Heart right ventricle (tissue), 16 donors: ENCODE measurements around the gene NYAP1. TPM values are rescaled to one million over a fixed set of nuclear protein-coding genes. Genes with fewer than 3 reads are reported as not detected.
A peak's percentile ranks its signal among the peaks of the same experiment; 100 is the strongest.

Experiments
- ATAC-seq, 8 donors: fragments of 200-7000 bp; cut with Tn5 transposase; one replicate each; pipeline ENCODE4 v1.9.1; 2020; ENCODE audit warnings: mild to moderate bottlenecking in 8 of 8, moderate library complexity in 8 of 8, moderate number of reproducible peaks in 1 of 8
- DNase-seq, 2 donors: peaks; one replicate each; pipeline ENCODE4 v3.0.0-alpha.2; 2020
- H3K27ac ChIP-seq, 10 donors: fragments of 200-600 bp; sonication (generic) in 2 of 10; one replicate each; pipeline versions ENCODE4 v1.5.0 to v1.8.0; 2020 to 2022; ENCODE audit warnings: mild to moderate bottlenecking in 3 of 10
- H3K27me3 ChIP-seq, 7 donors: fragments of 200-600 bp; one replicate each; pipeline ENCODE4 v1.8.0; 2021 to 2022; ENCODE audit warnings: mild to moderate bottlenecking in 2 of 7
- H3K36me3 ChIP-seq, 9 donors: fragments of 200-600 bp; sonication (generic) in 1 of 9; one replicate each; pipeline versions ENCODE4 v1.5.0 to v1.8.0; 2020 to 2022; ENCODE audit warnings: mild to moderate bottlenecking in 2 of 9
- H3K4me1 ChIP-seq, 9 donors: fragments of 200-600 bp; sonication (generic) in 1 of 9; one replicate each; pipeline versions ENCODE4 v1.5.0 to v1.8.0; 2020 to 2022; ENCODE audit warnings: mild to moderate bottlenecking in 4 of 9
- H3K4me3 ChIP-seq, 10 donors: fragments of 200-600 bp; sonication (generic) in 2 of 10; one replicate each; pipeline versions ENCODE4 v1.5.0 to v1.8.0; 2020 to 2022; ENCODE audit warnings: mild to moderate bottlenecking in 7 of 10, moderate library complexity in 2 of 10
- H3K9me3 ChIP-seq, 11 donors: fragments of 200-600 bp in 10 of 11; sonication (generic) in 2 of 11; one replicate each; pipeline versions ENCODE4 v1.5.0 to v1.8.0; 2013 to 2022; ENCODE audit warnings: mild to moderate bottlenecking in 2 of 11, control low read depth in 1 of 11, moderate library complexity in 1 of 11
- WGBS, 2 donors: extraction: QIAGEN DNeasy Blood & Tissue Kit; methylation state at CpG; one replicate each; pipeline ENCODE4 v1.1.7; 2013; ENCODE audit warnings: inconsistent platforms in 1 of 2; 5-methylcytosine and 5-hydroxymethylcytosine counted together
- intact Hi-C, 10 donors: fragments of 100-400 bp; cut with DNase I; formaldehyde crosslinking; loops; one replicate each; pipeline versions ENCODE4 v1.11.1 to v1.14.2; 2022
- polyA plus RNA-seq, 2 donors: library from polyadenylated mRNA; stranded (reverse); fragments of 200-250 nt; gene quantifications; one replicate each; pipeline ENCODE4 v1.2.3, GENCODE V29; 2013
- total RNA-seq, 10 donors: library from RNA; stranded (reverse); fragmentation: NEBNext Ultra II Directional in 3 of 10; extraction: Animal tissue kit (Norgen Biotek cat#: 25700) in 3 of 10; gene quantifications; one replicate each; pipeline versions ENCODE4 v1.2.1 to v1.2.4, GENCODE V29; 2021 to 2023
- TF ChIP-seq, protein P1 (sequence below), 9 donors: fragments of 200-600 bp; sonication (generic) in 2 of 9; IDR thresholded peaks; one replicate each; pipeline versions ENCODE4 v1.5.0 to v1.8.0; 2021 to 2022; ENCODE audit warnings: antibody characterized with exemption in 9 of 9, mild to moderate bottlenecking in 5 of 9, moderate library complexity in 1 of 9
- donor health status: Arrhythmogenic right ventricular cardiomyopathy.
- donor health status: ischemic (EF 13 %, LVEDD 7.1; RV severe dilation, severe dysfunction).
- donor health status: healthy with polysubstance abuse.
- donor health status: DM: no; HTN: yes; CAD: no.
- donor health status: DM: no; HTN: no; CAD: no.
- donor health status: ischemic (EF 25% LVEDD 6.9; RV normal size, moderate dysfunction).
- donor health status: ischemic (EF 25% LVEDD 5.7; RV mildly dilated, moderate dysfunction).
- donor health status: healthy.
- donor health status: DM: yes; HTN: yes; CAD: no.
- donor health status: Ischemic cardiomyopathy.
- donor health status: ischemic (EF 35%, LVEDD 5.7; RV mildly dilated, moderate dysfunction).
- donor health status: nonischemic (EF 11% LVEDD 7.7; RV severe dilation, severe dysfunction).
- donor health status: DM: yes; HTN: yes; CAD: no.
- donor health status: PGD.
- donor health status: ischemic (EF 29% LVEDD 5.4; RV normal size, mild dysfunction).
- donor health status: nonischemic (EF 23%, LVEDD 6.1; RV moderate dilation, normal function).

The NYAP1 gene
- total and polyA plus RNA-seq, 12 donors, result 0.10 to 0.86 (median 0.35) TPM

DNA sequence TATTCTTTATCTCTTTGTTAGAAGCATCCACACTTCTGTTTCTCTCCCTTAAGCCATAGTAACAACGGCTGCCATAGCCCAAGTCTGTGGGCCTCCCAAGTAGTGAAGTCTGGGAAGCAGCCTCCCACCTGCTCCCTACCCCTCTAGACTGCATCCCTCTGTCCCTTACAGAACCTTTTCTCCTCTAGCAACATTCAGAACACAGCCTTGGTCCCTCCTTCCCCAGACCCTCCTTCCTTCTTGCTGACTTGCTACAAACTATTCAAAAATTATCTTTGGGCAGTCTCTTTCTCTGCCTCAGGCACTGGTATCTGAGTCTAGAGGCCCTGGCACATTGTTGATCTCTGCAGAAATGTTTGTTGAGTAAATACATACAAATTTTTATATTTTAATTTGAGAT, 2.3 kb upstream of the NYAP1 start:
- peaks cover 0 to 8% (median 0%) of the 10 kb centered on the region in 9 donors for H3K36me3 ChIP-seq
- no peaks in the 10 kb centered on the region for H3K27me3 ChIP-seq
- DNase-seq (no peak), ATAC-seq (no peak)
- intact Hi-C loops, result loop anchor here in 2 of 10 donors (5.0 kb wide), 2 partner anchors 66 to 76 kb away; no protein-coding TSS in a partner anchor
- no peaks in the 10 kb centered on the region for H3K9me3 ChIP-seq
- TF ChIP-seq, protein P1, sequence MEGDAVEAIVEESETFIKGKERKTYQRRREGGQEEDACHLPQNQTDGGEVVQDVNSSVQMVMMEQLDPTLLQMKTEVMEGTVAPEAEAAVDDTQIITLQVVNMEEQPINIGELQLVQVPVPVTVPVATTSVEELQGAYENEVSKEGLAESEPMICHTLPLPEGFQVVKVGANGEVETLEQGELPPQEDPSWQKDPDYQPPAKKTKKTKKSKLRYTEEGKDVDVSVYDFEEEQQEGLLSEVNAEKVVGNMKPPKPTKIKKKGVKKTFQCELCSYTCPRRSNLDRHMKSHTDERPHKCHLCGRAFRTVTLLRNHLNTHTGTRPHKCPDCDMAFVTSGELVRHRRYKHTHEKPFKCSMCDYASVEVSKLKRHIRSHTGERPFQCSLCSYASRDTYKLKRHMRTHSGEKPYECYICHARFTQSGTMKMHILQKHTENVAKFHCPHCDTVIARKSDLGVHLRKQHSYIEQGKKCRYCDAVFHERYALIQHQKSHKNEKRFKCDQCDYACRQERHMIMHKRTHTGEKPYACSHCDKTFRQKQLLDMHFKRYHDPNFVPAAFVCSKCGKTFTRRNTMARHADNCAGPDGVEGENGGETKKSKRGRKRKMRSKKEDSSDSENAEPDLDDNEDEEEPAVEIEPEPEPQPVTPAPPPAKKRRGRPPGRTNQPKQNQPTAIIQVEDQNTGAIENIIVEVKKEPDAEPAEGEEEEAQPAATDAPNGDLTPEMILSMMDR (IDR thresholded peaks at IDR 0.05), result no peak
- WGBS, 2 donors, result 94 to 100% methylated on average over 1 of the region's 1 CpG
- no peak overlapping the region for H3K4me3 ChIP-seq
- peaks cover 9 to 46% (median 31%) of the 10 kb centered on the region in 9 donors for H3K4me1 ChIP-seq
- no peak overlapping the region for H3K27ac ChIP-seq

DNA sequence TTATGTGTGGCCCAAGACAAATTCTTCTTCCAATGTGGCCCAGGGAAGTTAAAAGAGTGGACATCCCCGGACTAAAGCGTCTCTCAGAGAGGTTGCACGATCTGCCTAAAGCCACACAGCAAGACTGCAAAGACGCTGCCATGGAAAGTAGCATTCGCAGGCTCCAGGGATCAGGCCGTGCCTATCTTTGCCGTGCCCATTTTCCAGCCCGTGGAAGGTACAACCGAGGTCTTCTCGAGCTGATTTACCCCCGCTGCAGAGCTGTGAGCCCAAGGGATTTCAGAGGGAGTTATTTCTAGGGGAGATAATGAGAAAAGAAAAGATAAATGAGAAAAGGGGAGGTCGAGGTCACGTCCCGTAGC, 1.0 kb upstream of the NYAP1 start:
- H3K27me3 ChIP-seq, result no peaks in the 10 kb centered on the region
- peaks cover 2 to 34% (median 19%) of the 10 kb centered on the region in 9 donors for H3K4me1 ChIP-seq
- no peaks in the 10 kb centered on the region for H3K36me3 ChIP-seq
- DNase-seq, result no peak
- peak overlapping the region in 1 of 10 donors; percentile 47 for H3K27ac ChIP-seq
- no peaks in the 10 kb centered on the region for H3K9me3 ChIP-seq
- peak overlapping the region; percentile 18 to 64 (median 58) for H3K4me3 ChIP-seq
- WGBS, 2 donors, result 42 to 48% methylated on average over 14 of the region's 14 CpGs
- no peak for ATAC-seq
- TF ChIP-seq, protein P1 (IDR thresholded peaks at IDR 0.05), result no peak
- intact Hi-C loops, result loop anchor here in 8 of 10 donors (1.0 to 5.0 kb wide), 4 partner anchors 13 to 75 kb away; no protein-coding TSS in a partner anchor

DNA sequence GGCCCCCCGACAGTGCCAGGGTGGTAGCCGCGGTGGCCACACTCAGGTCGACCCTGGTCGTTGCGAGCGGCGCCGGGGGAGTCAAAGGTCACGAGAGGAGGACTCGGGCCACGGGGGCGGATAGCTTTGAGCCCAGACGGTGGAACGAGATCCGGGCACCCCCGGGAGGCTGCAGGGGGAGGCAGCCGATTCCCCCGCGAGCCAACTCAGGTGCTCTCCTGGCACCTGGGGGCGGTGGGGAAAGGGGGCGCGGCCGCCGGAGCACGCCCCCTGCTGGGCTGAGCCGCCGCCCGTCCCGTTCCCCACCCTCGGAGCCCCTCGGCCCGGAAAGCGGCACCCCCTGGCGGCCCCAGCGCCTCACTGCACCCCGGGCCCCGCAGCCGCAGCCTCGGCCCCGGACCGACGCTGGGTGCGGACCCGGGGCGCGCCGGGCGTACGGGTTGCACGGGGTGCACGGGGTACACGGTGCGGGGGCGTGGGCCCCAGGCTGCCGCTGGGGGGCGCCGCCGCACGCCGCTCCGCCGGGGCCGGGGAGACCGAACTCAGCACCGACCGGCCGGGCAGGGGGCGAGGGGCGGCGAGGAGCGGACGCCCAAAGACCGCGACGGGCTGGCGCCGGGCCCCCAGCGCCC, 521 bp upstream of the NYAP1 start:
- intact Hi-C loops, result loop anchor here in 8 of 10 donors (1.0 to 5.0 kb wide), 4 partner anchors 14 to 74 kb away; no protein-coding TSS in a partner anchor
- Histone ChIP-seq H3K27ac (peak overlapping the region in 2 of 10 donors; percentile 47 to 68), H3K4me1 (peaks cover 2 to 31% (median 18%) of the 10 kb centered on the region in 9 donors), H3K4me3 (peak overlapping the region; percentile 18 to 64 (median 58)), H3K36me3 (no peaks in the 10 kb centered on the region), H3K27me3 (no peaks in the 10 kb centered on the region), H3K9me3 (no peaks in the 10 kb centered on the region)
- DNase-seq, result peak; percentile 58 to 82
- peak; percentile 7 to 61 (median 26) for ATAC-seq
- TF ChIP-seq, protein P1 (IDR thresholded peaks at IDR 0.05), result peak; percentile 86 to 99 (median 95)
- WGBS, 2 donors, result 1% methylated on average over 34 to 73 of the region's 79 CpGs

DNA sequence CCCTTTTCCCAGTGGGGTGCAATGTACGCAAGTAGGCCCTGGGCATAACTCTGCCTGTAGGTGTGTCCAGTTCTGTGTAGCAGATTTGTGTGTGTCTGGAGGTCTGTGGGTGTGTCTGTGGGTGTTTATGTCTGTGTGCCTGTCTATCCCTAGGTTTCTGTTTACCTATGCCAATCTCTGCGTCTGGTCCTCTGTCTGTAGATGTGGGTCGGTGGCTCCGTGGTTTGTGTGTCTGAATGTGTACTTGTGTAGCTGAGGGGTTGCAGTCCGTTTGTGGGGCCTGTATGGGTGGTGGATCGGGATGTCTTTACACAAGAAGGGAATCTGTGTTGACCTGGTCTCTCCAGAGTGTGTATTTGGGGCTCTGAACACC, 932 bp downstream of the NYAP1 start:
- H3K27ac ChIP-seq, result no peak overlapping the region
- 94 to 98% methylated on average over 6 of the region's 6 CpGs for WGBS, 2 donors
- no peaks in the 10 kb centered on the region for H3K27me3 ChIP-seq
- no peaks in the 10 kb centered on the region for H3K9me3 ChIP-seq
- ATAC-seq (no peak), DNase-seq (no peak)
- TF ChIP-seq, protein P1 (IDR thresholded peaks at IDR 0.05), result no peak
- H3K4me1 ChIP-seq, result peaks cover 0 to 26% (median 13%) of the 10 kb centered on the region in 9 donors
- H3K36me3 ChIP-seq, result no peaks in the 10 kb centered on the region
- intact Hi-C loops, result loop anchor here in 2 of 10 donors (5.0 kb wide), 2 partner anchors 63 to 73 kb away; no protein-coding TSS in a partner anchor
- no peak overlapping the region for H3K4me3 ChIP-seq
